Hepatocyte (in vitro differentiated cells): Measurements from ENCODE around the gene VRK3.

Experiments used
- EZH2 ChIP-seq: fragments of 200-600 bp; sonication (generic); IDR thresholded peaks from 2 replicates; pipeline ENCODE4 v1.6.1; 2016; ENCODE audit warnings: antibody characterized with exemption, mild to moderate bottlenecking, borderline replicate concordance
- EZH2phosphoT487 ChIP-seq: fragments of 200-600 bp; sonication (generic); IDR thresholded peaks from one replicate; pipeline ENCODE4 v1.6.1; 2018; ENCODE audit warnings: antibody characterized with exemption, mild to moderate bottlenecking, low read depth, moderate library complexity; ENCODE audit not compliant: unreplicated experiment, severe bottlenecking
- TF ChIP-seq, protein P1 (sequence below): fragments of 200-600 bp; sonication (generic); IDR thresholded peaks from 2 replicates; pipeline ENCODE4 v1.5.1; 2016; ENCODE audit warnings: antibody characterized with exemption, mild to moderate bottlenecking; ENCODE audit not compliant: poor library complexity

DNA sequence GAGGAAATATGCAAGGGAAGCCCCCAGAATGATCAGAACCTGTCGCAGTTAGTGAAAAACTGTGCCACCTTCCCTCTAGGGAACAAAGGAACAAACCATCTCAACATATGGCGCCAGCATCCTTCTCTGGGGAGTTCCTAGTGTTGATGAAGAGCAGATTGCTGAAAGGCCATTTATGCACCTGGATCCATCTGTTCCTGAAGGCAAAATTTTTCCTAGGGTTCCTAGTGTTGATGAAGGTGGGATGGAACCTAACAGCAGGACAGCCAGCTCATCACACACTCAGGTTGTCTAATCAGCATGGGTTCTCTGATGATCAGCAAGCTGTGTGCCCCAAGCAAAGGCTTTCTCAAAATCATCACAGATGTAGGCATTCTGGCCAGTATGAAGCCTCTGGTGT lies 33.3 kb upstream of the VRK3 start:
- TF ChIP-seq, protein P1, sequence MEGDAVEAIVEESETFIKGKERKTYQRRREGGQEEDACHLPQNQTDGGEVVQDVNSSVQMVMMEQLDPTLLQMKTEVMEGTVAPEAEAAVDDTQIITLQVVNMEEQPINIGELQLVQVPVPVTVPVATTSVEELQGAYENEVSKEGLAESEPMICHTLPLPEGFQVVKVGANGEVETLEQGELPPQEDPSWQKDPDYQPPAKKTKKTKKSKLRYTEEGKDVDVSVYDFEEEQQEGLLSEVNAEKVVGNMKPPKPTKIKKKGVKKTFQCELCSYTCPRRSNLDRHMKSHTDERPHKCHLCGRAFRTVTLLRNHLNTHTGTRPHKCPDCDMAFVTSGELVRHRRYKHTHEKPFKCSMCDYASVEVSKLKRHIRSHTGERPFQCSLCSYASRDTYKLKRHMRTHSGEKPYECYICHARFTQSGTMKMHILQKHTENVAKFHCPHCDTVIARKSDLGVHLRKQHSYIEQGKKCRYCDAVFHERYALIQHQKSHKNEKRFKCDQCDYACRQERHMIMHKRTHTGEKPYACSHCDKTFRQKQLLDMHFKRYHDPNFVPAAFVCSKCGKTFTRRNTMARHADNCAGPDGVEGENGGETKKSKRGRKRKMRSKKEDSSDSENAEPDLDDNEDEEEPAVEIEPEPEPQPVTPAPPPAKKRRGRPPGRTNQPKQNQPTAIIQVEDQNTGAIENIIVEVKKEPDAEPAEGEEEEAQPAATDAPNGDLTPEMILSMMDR = no peak
- TF ChIP-seq EZH2 (no peak), EZH2phosphoT487 (no peak)
